NB4 (cell line): ENCODE results near the gene MYCBPAP.

ENCODE experiments used
- MAX ChIP-seq: IDR thresholded peaks from 2 replicates; pipeline ENCODE4 v1.6.1; 2011; ENCODE audit warnings: low read depth, low read length
- MYC ChIP-seq: IDR thresholded peaks from 2 replicates; pipeline ENCODE4 v1.6.1; 2011; ENCODE audit warnings: low read depth, low read length
- POLR2A ChIP-seq: IDR thresholded peaks from 2 replicates; pipeline ENCODE4 v1.6.1; 2011; ENCODE audit warnings: mild to moderate bottlenecking; ENCODE audit not compliant: insufficient read length; ENCODE audit errors: extremely low read depth
- TF ChIP-seq, protein P1 (sequence below): IDR thresholded peaks from one replicate; pipeline ENCODE4 v1.5.1; 2012; ENCODE audit warnings: low read depth, low read length

DNA sequence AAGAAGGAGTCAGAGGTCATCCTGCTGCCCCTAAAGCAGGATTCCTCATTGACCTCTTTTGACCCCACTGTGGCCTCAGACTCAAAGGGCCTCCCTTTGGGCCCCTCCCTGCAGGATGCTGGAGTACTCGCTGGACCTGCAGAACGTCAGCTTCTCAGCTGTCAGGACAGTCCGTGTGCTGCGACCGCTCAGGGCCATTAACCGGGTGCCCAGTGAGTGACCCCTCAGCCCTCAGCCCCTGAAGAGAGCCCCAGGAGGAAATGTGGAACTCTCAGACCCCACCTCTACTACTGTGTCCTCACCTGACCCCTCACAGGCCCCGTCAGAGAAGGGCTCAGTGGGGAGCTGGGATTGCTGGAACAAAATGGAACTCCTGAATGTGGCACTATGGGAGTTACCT, 61.4 kb downstream of the MYCBPAP start:
- TF ChIP-seq, protein P1, sequence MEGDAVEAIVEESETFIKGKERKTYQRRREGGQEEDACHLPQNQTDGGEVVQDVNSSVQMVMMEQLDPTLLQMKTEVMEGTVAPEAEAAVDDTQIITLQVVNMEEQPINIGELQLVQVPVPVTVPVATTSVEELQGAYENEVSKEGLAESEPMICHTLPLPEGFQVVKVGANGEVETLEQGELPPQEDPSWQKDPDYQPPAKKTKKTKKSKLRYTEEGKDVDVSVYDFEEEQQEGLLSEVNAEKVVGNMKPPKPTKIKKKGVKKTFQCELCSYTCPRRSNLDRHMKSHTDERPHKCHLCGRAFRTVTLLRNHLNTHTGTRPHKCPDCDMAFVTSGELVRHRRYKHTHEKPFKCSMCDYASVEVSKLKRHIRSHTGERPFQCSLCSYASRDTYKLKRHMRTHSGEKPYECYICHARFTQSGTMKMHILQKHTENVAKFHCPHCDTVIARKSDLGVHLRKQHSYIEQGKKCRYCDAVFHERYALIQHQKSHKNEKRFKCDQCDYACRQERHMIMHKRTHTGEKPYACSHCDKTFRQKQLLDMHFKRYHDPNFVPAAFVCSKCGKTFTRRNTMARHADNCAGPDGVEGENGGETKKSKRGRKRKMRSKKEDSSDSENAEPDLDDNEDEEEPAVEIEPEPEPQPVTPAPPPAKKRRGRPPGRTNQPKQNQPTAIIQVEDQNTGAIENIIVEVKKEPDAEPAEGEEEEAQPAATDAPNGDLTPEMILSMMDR = no peak
- TF ChIP-seq POLR2A (no peak), MAX (no peak), MYC (no peak)
